ENCODE data around the gene C16orf74.
A peak's percentile ranks its signal among the peaks of the same experiment; 100 is the strongest.

GRCh38 chr16:85675251-85675874 lies 75.5 kb downstream of the C16orf74 start:
- TF ChIP-seq CTCF (IDR thresholded peaks at IDR 0.05; ENCODE audit: insufficient read depth, low read depth, low read length) (peak; percentile 42), EZH2 (IDR thresholded peaks at IDR 0.05; ENCODE audit: insufficient read depth, low read length) (no peak)
